Activated naive CD8-positive, alpha-beta T cell treated with anti-CD3 and anti-CD28 coated beads for 36 hours (primary cell): ENCODE results near the gene CFAP299. TPM values are rescaled to one million over a fixed set of nuclear protein-coding genes. Genes with fewer than 3 reads are reported as not detected.

Source experiments
- DNase-seq: peaks from one replicate; pipeline ENCODE4 v3.0.0; 2021
- H3K27ac Mint-ChIP-seq: one replicate; pipeline ENCODE4 v1.8.0; 2022; ENCODE audit warnings: mild to moderate bottlenecking, moderate library complexity, mixed read lengths
- H3K27me3 Mint-ChIP-seq: one replicate; pipeline ENCODE4 v1.8.0; 2022; ENCODE audit warnings: mild to moderate bottlenecking, mixed read lengths
- H3K36me3 Mint-ChIP-seq: one replicate; pipeline ENCODE4 v1.8.0; 2021; ENCODE audit warnings: mild to moderate bottlenecking, mixed read lengths
- H3K4me1 Mint-ChIP-seq: one replicate; pipeline ENCODE4 v1.8.0; 2021; ENCODE audit warnings: mixed read lengths
- H3K4me3 Mint-ChIP-seq: one replicate; pipeline ENCODE4 v1.8.0; 2022; ENCODE audit warnings: mild to moderate bottlenecking, moderate library complexity, mixed read lengths
- H3K9me3 Mint-ChIP-seq: one replicate; pipeline ENCODE4 v1.8.0; 2022; ENCODE audit warnings: mixed read lengths
- total RNA-seq, 2 experiments: library from RNA; stranded (reverse); gene quantifications; one replicate each; pipeline ENCODE4 v1.2.3, GENCODE V29; 2021

The CFAP299 gene
- total RNA-seq, 2 experiments from 2014 or later: not detected

DNA sequence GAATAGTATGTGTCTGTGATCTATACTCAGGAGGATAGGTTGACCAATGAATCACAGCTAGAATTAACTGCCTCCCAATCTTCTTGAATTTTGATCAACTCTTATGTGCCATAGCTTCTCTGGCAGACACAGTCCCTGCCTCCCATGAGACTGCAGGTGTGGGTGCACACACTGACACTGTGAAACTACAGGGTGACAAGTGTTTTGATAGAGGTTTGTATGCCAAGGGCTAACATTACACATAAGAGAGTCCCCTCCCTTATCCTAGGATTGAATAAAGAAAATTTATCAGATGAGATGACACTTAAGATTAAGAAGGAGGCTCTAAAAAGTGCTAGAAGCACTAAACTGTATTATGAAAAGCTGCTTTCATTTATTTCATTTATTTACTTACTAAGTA lies 476.6 kb downstream of the CFAP299 start:
- no peak for DNase-seq
- no peaks in the 10 kb centered on the region for H3K9me3 Mint-ChIP-seq
- H3K4me3 Mint-ChIP-seq: no peak overlapping the region
- H3K27me3 Mint-ChIP-seq: no peaks in the 10 kb centered on the region
- H3K36me3 Mint-ChIP-seq: no peaks in the 10 kb centered on the region
- no peaks in the 10 kb centered on the region for H3K4me1 Mint-ChIP-seq
- H3K27ac Mint-ChIP-seq: no peak overlapping the region

DNA sequence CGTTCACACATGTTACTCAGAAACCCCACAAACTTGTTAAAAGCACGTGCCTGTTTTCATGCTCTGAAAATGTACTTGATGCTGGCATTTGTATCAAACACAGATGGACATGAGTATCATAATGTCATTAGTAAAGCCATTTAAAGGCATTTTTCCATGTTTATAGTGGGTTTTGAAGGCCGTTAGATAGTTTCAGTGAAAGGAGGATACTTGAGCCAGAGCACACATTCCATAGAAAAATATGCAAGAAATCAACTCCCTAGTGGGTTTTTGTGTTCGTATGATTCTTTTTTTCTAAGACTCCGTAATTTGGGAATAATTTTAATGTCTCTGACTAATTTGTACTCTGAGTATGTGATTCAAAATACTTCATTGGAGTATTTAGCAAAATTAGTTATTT lies 478.7 kb downstream of the CFAP299 start:
- no peak for DNase-seq
- H3K27ac Mint-ChIP-seq: no peak overlapping the region
- no peaks in the 10 kb centered on the region for H3K27me3 Mint-ChIP-seq
- H3K36me3 Mint-ChIP-seq: no peaks in the 10 kb centered on the region
- H3K4me1 Mint-ChIP-seq: no peaks in the 10 kb centered on the region
- peaks cover 2% of the 10 kb centered on the region for H3K9me3 Mint-ChIP-seq
- no peak overlapping the region for H3K4me3 Mint-ChIP-seq

GRCh38 chr4:80831383-80832361 lies 496.1 kb downstream of the CFAP299 start:
- no peak overlapping the region for H3K27ac Mint-ChIP-seq
- H3K4me3 Mint-ChIP-seq: no peak overlapping the region
- no peaks in the 10 kb centered on the region for H3K36me3 Mint-ChIP-seq
- H3K27me3 Mint-ChIP-seq: no peaks in the 10 kb centered on the region
- DNase-seq: no peak
- H3K9me3 Mint-ChIP-seq: peaks cover 7% of the 10 kb centered on the region
- H3K4me1 Mint-ChIP-seq: no peaks in the 10 kb centered on the region

- peaks cover 18% of the 10 kb centered on the region for H3K4me1 Mint-ChIP-seq
- DNase-seq: no peak
- peaks cover 10% of the 10 kb centered on the region for H3K9me3 Mint-ChIP-seq
- no peaks in the 10 kb centered on the region for H3K27me3 Mint-ChIP-seq
- no peak overlapping the region for H3K4me3 Mint-ChIP-seq
- peaks cover 6% of the 10 kb centered on the region for H3K36me3 Mint-ChIP-seq
- no peak overlapping the region for H3K27ac Mint-ChIP-seq
These were observed 503.8 kb downstream of the CFAP299 start for GRCh38 chr4:80839281-80839680.

DNA sequence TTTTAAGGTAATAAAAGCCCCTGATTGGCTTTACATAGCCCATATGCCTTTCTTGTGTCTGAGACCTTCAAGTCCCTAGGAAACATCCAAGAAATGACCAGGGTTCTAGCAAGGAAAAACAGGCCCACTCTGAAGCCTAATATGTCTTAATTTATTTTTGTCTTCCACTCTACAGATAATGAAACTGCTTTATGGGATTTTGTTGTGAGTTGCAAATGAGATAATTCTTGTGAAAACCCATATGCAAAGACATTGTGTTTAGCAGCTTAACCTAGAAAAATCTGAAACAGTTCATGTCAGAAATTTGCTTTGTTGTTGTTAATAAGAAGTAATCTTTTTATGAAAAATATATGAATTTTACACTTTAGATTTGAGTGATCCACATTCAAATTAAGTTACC lies 504.3 kb downstream of the CFAP299 start:
- peaks cover 6% of the 10 kb centered on the region for H3K36me3 Mint-ChIP-seq
- H3K27me3 Mint-ChIP-seq: no peaks in the 10 kb centered on the region
- no peak overlapping the region for H3K27ac Mint-ChIP-seq
- no peak overlapping the region for H3K4me3 Mint-ChIP-seq
- DNase-seq: no peak
- H3K9me3 Mint-ChIP-seq: peaks cover 10% of the 10 kb centered on the region
- H3K4me1 Mint-ChIP-seq: peaks cover 18% of the 10 kb centered on the region

DNA sequence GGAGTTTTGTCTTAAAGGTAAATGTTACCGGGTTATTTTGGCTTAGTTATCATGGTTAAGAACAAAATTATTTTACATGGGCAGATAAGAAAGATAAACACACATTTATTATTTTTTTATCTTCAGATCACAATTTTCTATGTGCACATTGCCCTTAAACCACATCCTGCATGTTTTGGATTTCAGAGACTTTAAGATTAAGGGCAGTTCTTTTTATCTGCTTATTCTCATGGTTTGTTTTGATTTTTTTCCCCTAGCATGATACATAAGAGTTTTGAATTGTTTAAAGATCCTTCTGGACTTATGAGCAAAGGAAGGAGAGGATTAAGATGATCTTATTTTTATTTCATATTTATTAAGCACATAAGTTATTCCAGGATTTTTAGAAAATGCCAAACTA lies 504.9 kb downstream of the CFAP299 start:
- Mint-ChIP-seq H3K27ac (no peak overlapping the region), H3K27me3 (no peaks in the 10 kb centered on the region), H3K4me3 (no peak overlapping the region), H3K9me3 (peaks cover 10% of the 10 kb centered on the region), H3K4me1 (peaks cover 18% of the 10 kb centered on the region), H3K36me3 (peaks cover 8% of the 10 kb centered on the region)
- no peak for DNase-seq

- peaks cover 9% of the 10 kb centered on the region for H3K36me3 Mint-ChIP-seq
- H3K27ac Mint-ChIP-seq: no peak overlapping the region
- H3K4me3 Mint-ChIP-seq: no peak overlapping the region
- peaks cover 18% of the 10 kb centered on the region for H3K4me1 Mint-ChIP-seq
- H3K9me3 Mint-ChIP-seq: peaks cover 7% of the 10 kb centered on the region
- no peak for DNase-seq
- H3K27me3 Mint-ChIP-seq: no peaks in the 10 kb centered on the region
These were observed 506.2 kb downstream of the CFAP299 start for GRCh38 chr4:80841587-80842281.

GRCh38 chr4:80846210-80846609 lies 510.7 kb downstream of the CFAP299 start:
- no peak overlapping the region for H3K4me3 Mint-ChIP-seq
- peaks cover 5% of the 10 kb centered on the region for H3K36me3 Mint-ChIP-seq
- peaks cover 2% of the 10 kb centered on the region for H3K9me3 Mint-ChIP-seq
- peaks cover 6% of the 10 kb centered on the region for H3K4me1 Mint-ChIP-seq
- DNase-seq: no peak
- H3K27ac Mint-ChIP-seq: no peak overlapping the region
- no peaks in the 10 kb centered on the region for H3K27me3 Mint-ChIP-seq

DNA sequence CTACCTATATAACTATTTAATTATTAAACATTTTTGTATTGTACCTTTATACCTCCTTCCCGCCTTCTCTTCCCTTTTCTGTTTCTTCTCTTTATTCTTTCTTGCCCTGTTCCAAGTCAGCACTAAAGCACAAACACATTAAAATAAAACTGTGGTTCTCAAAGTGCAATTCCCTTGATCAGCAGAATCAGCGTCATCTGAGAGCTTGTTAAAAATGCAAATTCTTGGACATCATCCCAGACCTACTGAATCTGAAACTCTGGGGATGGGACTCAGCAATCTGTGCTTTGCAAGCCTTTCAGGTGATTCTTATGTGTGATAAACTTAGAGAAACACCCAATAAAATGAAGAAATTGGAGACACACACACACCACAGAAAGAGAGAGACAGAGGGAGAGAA lies 516.5 kb downstream of the CFAP299 start:
- Mint-ChIP-seq H3K4me3 (no peak overlapping the region), H3K4me1 (no peaks in the 10 kb centered on the region), H3K9me3 (peaks cover 2% of the 10 kb centered on the region), H3K27ac (no peak overlapping the region), H3K27me3 (no peaks in the 10 kb centered on the region), H3K36me3 (no peaks in the 10 kb centered on the region)
- DNase-seq: no peak

DNA sequence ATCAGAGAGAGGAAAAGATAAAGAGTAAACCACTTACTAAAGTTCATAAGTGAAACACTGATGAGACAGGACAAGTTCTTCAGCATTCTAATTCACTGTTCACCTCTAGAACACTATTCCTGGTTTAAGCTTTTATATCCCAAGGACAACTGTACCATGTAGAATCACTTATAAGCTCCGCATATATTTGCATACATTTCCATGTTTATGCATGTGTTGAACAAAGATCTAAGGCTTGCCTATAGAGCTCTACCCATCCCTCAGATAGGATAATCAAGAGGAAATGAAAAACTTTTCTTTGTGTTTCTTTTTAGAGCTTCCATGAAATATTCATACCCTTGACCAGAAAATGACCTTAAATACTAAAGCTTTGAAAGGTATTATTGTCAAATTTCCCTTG lies 538.0 kb downstream of the CFAP299 start:
- Mint-ChIP-seq H3K27ac (no peak overlapping the region), H3K27me3 (no peaks in the 10 kb centered on the region), H3K4me3 (no peak overlapping the region), H3K9me3 (no peaks in the 10 kb centered on the region), H3K36me3 (no peaks in the 10 kb centered on the region), H3K4me1 (peaks cover 7% of the 10 kb centered on the region)
- DNase-seq: no peak

GRCh38 chr4:80874979-80875378 lies 539.4 kb downstream of the CFAP299 start:
- Mint-ChIP-seq H3K36me3 (no peaks in the 10 kb centered on the region), H3K9me3 (peaks cover 1% of the 10 kb centered on the region), H3K27me3 (no peaks in the 10 kb centered on the region), H3K27ac (no peak overlapping the region), H3K4me1 (peaks cover 7% of the 10 kb centered on the region), H3K4me3 (no peak overlapping the region)
- no peak for DNase-seq

GRCh38 chr4:80875642-80876041 lies 540.1 kb downstream of the CFAP299 start:
- Mint-ChIP-seq H3K27ac (no peak overlapping the region), H3K9me3 (peaks cover 1% of the 10 kb centered on the region), H3K36me3 (no peaks in the 10 kb centered on the region), H3K4me1 (peaks cover 7% of the 10 kb centered on the region), H3K27me3 (no peaks in the 10 kb centered on the region), H3K4me3 (no peak overlapping the region)
- no peak for DNase-seq

DNA sequence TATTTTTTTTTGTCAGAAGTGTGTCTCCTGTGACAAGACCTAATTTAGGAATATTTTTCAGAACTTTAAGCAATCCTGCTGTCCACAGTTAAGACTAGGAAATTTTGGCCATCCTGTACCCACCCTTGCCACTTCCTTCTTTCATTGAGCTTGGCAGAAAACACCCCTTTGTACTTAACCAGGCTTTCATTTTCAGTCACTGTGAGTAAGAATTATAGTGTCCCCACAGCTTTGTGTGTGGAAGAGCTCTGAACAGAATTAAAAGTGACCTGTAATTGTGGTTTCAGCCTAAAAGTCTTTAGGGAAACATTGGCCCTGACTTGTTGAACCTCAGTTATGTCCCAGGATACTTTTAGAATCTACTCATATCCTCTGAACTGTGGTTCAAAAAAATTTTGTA lies 541.3 kb downstream of the CFAP299 start:
- H3K4me1 Mint-ChIP-seq: peaks cover 7% of the 10 kb centered on the region
- H3K36me3 Mint-ChIP-seq: no peaks in the 10 kb centered on the region
- peaks cover 2% of the 10 kb centered on the region for H3K9me3 Mint-ChIP-seq
- no peak overlapping the region for H3K4me3 Mint-ChIP-seq
- no peak overlapping the region for H3K27ac Mint-ChIP-seq
- no peaks in the 10 kb centered on the region for H3K27me3 Mint-ChIP-seq
- DNase-seq: no peak

DNA sequence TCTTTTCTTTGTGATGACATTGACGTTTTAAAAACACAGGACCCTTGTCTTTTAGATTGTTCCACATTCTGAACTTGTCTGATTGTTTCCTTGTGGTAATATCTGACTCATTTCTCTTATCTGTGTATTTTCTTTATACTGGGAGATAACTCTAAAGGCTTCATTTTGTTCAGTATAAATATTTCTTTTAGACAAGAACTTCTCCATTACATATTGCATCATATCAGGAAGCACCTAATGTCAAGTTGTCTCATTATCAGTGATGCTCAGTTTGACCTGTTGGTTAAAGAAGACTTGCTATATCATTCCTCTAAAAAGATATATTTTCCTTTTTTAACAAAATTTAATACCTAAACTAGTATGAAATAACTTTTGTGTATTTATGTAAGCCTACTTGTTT lies 542.7 kb downstream of the CFAP299 start:
- DNase-seq: no peak
- Mint-ChIP-seq H3K4me1 (peaks cover 7% of the 10 kb centered on the region), H3K4me3 (no peak overlapping the region), H3K9me3 (peaks cover 5% of the 10 kb centered on the region), H3K36me3 (no peaks in the 10 kb centered on the region), H3K27ac (no peak overlapping the region), H3K27me3 (no peaks in the 10 kb centered on the region)

- Mint-ChIP-seq H3K9me3 (no peaks in the 10 kb centered on the region), H3K4me1 (no peaks in the 10 kb centered on the region), H3K27ac (no peak overlapping the region), H3K27me3 (no peaks in the 10 kb centered on the region), H3K4me3 (no peak overlapping the region), H3K36me3 (peaks cover 2% of the 10 kb centered on the region)
- no peak for DNase-seq
These were observed 562.2 kb downstream of the CFAP299 start for GRCh38 chr4:80897537-80898303.
